Measurements from ENCODE around the gene SPSB3.
A peak's percentile ranks its signal among the peaks of the same experiment; 100 is the strongest.
"Not testable (repeated sequence)": the region's sequence is repeated elsewhere in the genome, so short reads cannot be mapped to it uniquely, and the experiment has no call there.

SPSB3 gene

DNA sequence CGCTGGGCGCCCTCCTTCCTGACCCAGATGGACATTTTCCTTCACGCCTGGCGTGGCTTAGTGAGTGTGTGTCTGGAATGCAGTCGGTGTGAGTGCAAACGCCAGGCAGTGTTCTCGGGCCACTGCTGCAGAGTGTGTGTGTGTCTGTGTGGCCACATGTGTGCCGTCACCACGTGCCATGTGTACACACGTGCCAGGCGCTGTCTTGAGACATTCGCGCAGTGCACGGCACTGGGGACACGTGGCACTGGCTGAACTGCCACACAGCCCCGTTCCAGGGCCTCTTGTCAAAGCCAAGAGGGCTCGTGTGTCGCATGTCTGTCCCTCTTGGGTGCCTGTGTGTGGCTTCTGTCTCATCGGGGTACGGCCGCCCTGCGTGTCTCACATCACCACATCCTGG is 47.6 kb downstream of the SPSB3 start:
- no peak for DNase-seq

DNA sequence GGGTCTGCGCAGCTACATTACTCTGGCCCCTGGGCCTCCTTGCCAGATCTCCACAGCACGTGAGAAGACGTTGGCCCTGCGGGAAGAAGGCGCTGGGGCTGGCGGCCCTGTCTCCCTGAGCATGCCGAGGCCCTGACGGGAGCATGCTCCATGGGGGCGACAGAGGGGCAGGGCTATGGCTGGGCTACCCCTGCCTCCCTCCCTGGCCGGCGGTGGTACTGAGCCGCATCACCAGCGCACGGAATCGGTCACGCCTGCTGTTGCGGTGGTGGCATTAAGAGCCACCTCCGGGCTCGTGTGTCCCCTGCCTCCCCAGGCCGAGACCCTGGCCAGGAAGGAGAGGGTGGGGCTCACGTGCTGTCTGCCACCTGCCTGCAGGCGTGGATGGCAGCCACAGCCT is 48.2 kb downstream of the SPSB3 start:
- no peak for DNase-seq

DNA sequence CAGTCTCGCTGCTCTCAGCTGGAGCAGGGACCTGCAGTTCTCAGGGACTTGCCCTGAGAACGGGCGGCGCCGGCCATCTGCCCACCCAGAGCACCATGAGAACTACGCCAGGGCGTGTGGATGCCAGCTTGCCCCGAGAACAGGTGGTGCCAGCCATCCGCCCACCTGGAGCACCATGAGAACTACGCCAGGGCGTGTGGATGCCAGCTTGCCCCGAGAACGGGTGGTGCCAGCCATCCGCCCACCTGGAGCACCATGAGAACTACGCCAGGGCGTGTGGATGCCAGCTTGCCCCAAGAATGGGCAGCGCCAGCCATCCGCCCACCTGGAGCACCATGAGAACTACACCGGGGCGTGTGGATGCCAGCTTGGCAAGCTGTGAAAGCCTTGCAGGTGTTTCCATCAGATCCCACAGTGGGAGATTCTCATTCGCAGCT is 49.8 kb downstream of the SPSB3 start:
- DNase-seq = not testable (repeated sequence)

DNA sequence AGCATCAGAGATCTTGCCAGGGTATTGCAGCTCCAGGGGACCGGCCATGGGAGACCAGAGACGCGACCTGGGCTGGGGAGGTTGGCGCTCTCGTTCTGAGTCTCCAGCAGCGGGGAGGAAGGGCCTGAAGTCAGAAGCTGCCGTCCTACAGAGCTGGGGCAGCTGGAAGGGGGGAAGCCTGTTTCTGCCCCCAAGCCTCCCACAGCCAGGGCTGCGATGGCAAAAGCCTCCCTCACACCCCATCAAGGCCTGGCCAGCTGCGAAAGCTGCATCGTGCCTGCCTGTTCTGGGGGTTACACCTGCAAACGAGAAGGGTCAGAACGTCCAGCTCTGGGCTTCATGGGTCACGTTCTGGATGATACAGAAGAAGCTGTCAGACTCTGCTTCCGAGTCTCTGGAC is 50.3 kb downstream of the SPSB3 start:
- DNase-seq = no peak

DNA sequence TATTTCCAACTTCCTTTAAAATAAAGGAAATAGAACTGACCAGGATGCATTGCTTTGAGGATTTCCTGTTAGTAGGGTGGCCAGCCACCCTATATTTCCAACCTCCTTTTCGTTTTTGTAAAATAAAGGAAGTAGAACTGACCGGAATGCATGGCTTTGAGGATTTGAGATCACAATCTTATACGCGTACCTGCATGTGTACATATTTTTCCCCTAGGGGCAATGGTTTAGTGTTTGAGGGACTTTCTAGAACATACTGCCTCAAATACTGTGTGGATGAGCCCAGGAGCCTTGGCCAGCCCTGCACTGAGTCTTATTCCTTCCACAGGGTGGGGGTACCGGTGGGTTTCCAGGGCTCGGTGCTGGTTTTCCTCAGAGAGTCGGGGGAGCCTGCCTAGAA is 50.8 kb downstream of the SPSB3 start:
- peak in 3 of 4 experiments; percentile 5 to 51 (median 44) for DNase-seq

GRCh38 chr16:1731073-1731472 is 51.3 kb downstream of the SPSB3 start:
- no peak for DNase-seq

- no peak for DNase-seq
Measured at GRCh38 chr16:1729445-1729844, 52.9 kb downstream of the SPSB3 start.

DNA sequence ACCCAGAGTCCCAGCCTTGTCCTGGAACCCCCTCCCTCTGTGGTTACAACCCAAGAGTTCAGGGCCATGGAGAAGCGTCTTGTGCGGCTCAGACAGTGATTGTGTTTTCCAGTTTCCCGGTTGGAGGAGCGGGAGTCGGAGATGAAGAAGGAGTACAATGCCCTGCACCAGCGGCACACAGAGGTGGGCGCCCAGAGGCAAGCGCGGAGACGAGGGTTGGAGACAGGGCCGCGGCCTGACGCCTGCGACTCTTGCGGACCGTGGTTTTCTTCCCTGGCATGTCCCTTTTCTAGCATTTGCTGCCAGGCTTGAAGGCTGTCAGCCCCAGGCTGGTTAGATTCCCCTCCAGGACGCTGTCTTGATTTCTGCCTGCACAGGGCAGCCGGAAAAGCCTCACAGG is 53.3 kb downstream of the SPSB3 start:
- DNase-seq = no peak

- DNase-seq = no peak
Measured at GRCh38 chr16:1727651-1728624, 54.4 kb downstream of the SPSB3 start.
